Eye (tissue), 1 donor: Measurements from ENCODE around the gene HBA2.
"Not testable (repeated sequence)": the region's sequence is repeated elsewhere in the genome, so short reads cannot be mapped to it uniquely, and the experiment has no call there.

Experiments used
- DNase-seq: peaks from one replicate; pipeline ENCODE4 v3.0.0-alpha.2; 2015

HBA2 gene

GRCh38 chr16:204046-204445 lies 31.4 kb downstream of the HBA2 start:
- DNase-seq, result not testable (repeated sequence)

- DNase-seq, result not testable (repeated sequence)
These were observed 36.7 kb downstream of the HBA2 start for GRCh38 chr16:209359-209758.

- DNase-seq, result not testable (repeated sequence)
These were observed 39.0 kb downstream of the HBA2 start for GRCh38 chr16:211631-212180.

GRCh38 chr16:212999-213398 lies 40.3 kb downstream of the HBA2 start:
- no peak for DNase-seq

GRCh38 chr16:220021-220420 lies 47.3 kb downstream of the HBA2 start:
- no peak for DNase-seq
